RPMI7951 (cell line): ENCODE data around the gene AR. TPM values are rescaled to one million over a fixed set of nuclear protein-coding genes. Genes with fewer than 3 reads are reported as not detected.

Experiments used
- DNase-seq: peaks from one replicate; pipeline ENCODE4 v3.0.0-alpha.2; 2012; ENCODE audit warnings: low read depth
- total RNA-seq: library from RNA; depleted of rRNA; stranded (reverse); fragments of >200 nt; shearing (Covaris generic); gene quantifications from 2 replicates; pipeline ENCODE4 v1.2.3, GENCODE V29; 2014

Gene AR
- total RNA-seq, 1 experiment from 2014 or later, result 12.5 TPM

- no peak for DNase-seq
These were observed 180.7 kb downstream of the AR start for GRCh38 chrX:67724359-67725110.

GRCh38 chrX:67725471-67725870 lies 181.7 kb downstream of the AR start:
- peak; percentile 54 for DNase-seq

- DNase-seq, result no peak
These were observed 182.2 kb downstream of the AR start for GRCh38 chrX:67726018-67726417.

- no peak for DNase-seq
These were observed 183.8 kb downstream of the AR start for GRCh38 chrX:67727576-67727975.

- no peak for DNase-seq
These were observed 186.5 kb downstream of the AR start for GRCh38 chrX:67730296-67730695.

GRCh38 chrX:67731061-67731460 lies 187.2 kb downstream of the AR start:
- no peak for DNase-seq

- no peak for DNase-seq
These were observed 189.0 kb downstream of the AR start for GRCh38 chrX:67732864-67733263.

GRCh38 chrX:67734111-67734753 lies 190.4 kb downstream of the AR start:
- DNase-seq, result no peak

GRCh38 chrX:67749536-67749935 lies 205.7 kb downstream of the AR start:
- DNase-seq, result no peak

- DNase-seq, result no peak
These were observed 206.9 kb downstream of the AR start for GRCh38 chrX:67750694-67751093.

- DNase-seq, result no peak
These were observed 215.2 kb downstream of the AR start for GRCh38 chrX:67759018-67759417.

- no peak for DNase-seq
These were observed 233.3 kb downstream of the AR start for GRCh38 chrX:67777148-67777547.

- DNase-seq, result no peak
These were observed 235.3 kb downstream of the AR start for GRCh38 chrX:67779099-67779498.
